GM10266 (cell line): ENCODE results near the gene RASSF1.

Source experiments
- DNase-seq: peaks from one replicate; pipeline ENCODE4 v3.0.0; 2012; ENCODE audit errors: extremely low spot score
- TF ChIP-seq, protein P1 (sequence below): IDR thresholded peaks from 2 replicates; pipeline ENCODE4 v1.5.1; 2012; ENCODE audit warnings: mild to moderate bottlenecking, low read depth; ENCODE audit not compliant: control insufficient read depth, insufficient read depth; ENCODE audit errors: missing control alignments

RASSF1 gene

DNA sequence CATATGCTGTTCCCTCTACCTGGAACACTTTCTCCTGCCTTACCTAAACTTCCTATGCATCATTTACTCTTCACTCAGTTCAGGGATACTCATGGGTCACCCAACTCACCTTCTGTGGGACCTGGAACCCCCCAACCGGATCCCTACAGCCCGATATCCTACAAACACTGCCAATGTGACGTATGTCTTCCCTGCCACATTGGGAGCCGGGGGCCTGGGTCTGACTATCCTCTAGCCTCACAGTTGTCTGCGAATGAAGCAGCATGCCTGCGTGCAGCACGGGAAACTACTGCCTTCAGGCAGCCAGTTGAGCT lies 9.5 kb upstream of the RASSF1 start:
- DNase-seq = no peak
- TF ChIP-seq, protein P1, sequence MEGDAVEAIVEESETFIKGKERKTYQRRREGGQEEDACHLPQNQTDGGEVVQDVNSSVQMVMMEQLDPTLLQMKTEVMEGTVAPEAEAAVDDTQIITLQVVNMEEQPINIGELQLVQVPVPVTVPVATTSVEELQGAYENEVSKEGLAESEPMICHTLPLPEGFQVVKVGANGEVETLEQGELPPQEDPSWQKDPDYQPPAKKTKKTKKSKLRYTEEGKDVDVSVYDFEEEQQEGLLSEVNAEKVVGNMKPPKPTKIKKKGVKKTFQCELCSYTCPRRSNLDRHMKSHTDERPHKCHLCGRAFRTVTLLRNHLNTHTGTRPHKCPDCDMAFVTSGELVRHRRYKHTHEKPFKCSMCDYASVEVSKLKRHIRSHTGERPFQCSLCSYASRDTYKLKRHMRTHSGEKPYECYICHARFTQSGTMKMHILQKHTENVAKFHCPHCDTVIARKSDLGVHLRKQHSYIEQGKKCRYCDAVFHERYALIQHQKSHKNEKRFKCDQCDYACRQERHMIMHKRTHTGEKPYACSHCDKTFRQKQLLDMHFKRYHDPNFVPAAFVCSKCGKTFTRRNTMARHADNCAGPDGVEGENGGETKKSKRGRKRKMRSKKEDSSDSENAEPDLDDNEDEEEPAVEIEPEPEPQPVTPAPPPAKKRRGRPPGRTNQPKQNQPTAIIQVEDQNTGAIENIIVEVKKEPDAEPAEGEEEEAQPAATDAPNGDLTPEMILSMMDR = no peak

DNA sequence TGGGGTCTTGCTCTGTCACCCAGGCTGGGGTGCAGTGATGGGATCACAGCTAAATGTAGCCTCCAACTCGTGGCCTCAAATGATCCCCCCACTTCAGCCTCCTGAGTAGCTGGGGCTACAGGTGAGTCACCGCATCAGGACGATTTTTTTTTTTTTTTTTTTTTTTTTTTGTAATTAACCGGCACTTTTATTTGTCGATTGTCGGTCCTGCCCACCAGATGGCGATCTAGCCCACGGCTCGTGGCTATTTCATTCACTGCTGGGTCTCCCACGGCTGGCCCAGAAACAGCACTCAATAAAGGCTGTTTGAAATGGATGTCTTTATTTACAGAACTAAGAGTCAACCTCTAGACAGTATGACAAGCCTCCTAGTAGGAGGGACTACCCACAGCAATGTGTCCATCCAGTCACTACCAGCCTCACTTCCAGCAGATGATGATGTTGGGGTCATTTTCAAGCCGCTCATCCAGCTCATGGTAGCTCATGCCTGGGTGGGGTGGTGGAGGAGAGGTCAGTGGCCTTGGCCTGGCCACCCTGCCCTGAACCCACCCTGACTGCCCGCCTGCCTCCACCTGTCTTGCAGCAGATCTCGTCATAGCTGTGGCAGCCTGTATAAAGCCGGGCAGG lies 6.7 kb upstream of the RASSF1 start:
- no peak for DNase-seq

DNA sequence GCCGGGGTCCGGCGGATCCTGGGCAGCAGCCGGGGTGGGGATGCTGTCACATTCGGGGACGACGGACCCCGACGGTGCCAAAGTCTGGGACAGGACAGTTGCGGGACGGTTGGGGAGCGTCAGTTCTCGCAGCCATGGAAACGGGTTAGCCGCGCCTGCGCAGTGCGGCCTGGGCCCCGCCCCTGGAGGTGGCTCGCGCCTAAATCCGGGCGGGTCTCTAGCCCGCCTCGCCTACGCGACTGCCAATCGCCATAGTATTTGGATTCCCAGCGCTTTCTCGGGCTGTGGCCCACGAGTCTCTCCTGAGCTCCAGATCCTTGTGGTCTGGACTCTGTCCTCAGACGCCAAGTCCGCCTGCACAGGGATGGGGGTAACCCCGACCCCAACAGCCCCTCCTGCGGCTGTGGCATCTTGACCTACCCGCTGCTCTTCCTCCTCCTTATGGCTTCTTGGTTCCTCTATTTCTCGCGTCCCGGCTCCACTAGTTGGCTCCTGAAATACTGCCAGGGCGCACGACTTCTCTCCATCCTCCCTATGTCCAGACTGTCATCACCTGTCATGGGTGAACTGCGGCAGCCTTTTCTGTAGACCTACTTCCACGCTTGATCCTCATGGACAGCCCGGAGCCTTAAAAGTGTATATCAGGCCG lies 5.1 kb upstream of the RASSF1 start, which contains the start of gene ZMYND10:
Gene ZMYND10, minus strand, starts transcription at position 147 of the 649 bp plus-strand sequence. CDS start 153 bp downstream, outside the sequence.
- peak; percentile 83 for DNase-seq
- TF ChIP-seq, protein P1 = no peak

More for the DNA sequence above, 6.7 kb upstream of the RASSF1 start:
- TF ChIP-seq, protein P1 = peak; percentile 66

DNA sequence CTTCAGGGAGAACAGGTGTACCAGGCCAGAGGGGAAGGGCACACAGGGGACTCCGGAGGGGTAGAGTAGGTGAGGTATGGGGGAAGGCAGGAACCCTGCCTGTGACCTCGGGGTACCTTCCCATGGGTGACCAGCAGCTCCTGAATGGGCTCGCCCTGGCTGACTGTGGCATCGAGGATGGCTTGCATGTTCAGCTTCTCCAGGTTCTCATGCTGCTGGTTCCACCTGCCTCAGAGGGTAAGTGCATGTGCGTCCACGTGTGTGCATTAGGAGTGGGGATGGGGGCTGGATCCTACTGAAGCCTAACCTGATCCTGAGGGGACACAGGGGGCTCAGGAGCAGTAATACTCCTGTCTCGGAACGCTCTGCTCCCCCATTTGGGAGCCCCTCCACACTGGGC lies 4.4 kb upstream of the RASSF1 start:
- no peak for DNase-seq
- TF ChIP-seq, protein P1 = no peak

DNA sequence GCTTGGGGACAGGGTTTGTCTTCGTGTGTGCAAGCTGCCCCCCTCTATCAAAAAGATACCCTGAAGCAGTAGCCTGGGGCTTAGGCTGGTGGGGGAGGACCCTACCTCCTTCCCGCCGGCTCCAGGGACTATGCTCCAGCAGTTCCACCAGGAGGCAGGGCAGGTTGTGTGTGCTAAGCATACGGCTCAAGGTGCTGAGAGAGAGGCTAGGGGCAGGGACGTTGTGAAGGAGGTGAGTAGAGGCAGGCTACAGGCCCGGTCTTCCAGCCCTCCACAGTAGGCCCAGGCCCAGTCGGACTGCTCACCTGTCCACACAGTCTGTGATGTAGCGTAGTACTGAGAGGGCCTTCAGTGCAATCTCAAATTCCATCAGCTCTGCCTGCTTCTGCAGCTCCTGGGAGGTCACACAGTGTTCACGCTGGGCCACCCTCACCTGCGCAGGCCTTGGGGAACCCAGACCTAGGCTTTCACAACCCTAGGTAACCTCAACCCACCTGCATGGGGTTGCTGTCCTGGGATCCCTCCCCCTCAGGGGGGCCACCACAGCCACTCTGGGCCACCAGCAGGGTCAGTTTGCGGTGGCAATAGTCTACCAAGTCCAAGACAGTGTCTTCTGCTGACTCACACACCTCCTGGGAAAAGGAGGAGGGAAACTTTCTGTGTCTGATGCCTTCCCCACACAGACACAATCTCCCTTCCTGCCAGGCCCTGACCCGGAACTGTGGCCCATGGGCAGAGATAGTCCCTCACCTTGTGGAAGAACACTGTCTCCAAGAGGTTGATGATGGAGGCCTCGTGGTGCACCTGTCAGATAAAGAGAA lies 2.4 kb upstream of the RASSF1 start:
- no peak for DNase-seq
- TF ChIP-seq, protein P1 = no peak

DNA sequence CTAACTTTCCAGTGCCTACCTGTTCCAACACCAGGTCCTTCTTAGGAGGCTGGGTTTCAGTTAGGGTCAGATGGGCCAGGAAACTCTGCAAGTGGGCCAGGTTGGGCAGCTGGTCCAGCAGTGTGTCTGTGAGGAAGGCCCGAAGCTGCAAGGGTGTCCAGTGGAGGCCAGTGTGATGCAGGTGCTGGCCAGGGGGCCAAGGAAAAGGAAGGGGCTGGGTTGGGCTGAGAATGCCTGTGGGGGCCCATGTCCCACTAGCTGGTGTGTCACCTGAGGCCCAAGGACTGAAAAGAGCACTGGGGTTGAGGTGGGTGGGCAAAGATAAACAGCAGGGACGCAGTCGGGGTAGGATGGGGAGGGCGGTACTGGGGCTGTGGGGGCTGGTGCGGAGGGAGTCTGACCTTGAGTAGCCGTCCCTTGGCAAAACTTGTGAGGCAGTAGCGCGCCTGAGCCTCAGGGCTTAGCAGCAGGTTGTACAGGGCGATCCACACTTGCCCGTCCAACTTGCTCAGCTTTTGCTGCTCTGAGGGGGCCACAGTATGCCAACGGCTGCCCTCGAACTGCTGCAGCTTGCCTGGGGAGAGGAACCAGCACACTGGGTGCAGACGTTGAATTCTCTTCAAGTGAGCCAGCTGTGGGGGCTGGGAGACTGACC lies 1.5 kb upstream of the RASSF1 start:
- DNase-seq = no peak
- TF ChIP-seq, protein P1 = no peak

DNA sequence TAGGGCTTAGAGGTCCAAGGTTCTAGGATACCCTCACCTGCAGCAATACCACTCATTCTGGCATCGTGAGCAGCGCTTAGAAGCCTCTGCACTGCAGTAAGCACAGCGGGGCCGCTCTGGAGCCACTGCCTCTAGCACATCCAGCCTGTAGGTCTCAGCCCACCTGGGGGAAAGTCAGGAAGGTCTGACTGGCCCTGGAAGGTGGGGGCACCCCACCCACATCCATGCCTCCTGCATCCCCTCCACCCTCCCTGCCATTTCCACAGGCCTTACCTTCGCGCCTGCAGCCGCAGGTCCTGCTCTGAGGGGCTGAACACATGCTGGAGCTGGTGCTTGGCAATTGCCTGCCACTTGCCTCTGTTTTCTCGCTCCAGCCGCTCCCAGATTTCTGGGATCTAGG lies 901 bp upstream of the RASSF1 start:
- TF ChIP-seq, protein P1 = no peak
- no peak for DNase-seq
